Tongue (tissue), 2 donors: ENCODE results near the gene GLRA3. TPM values are rescaled to one million over a fixed set of nuclear protein-coding genes. Genes with fewer than 3 reads are reported as not detected.
A peak's percentile ranks its signal among the peaks of the same experiment; 100 is the strongest.

Experiments used
- DNase-seq: peaks from one replicate; pipeline ENCODE4 v3.0.0-alpha.2; 2015
- total RNA-seq: library from RNA; depleted of rRNA; stranded (reverse); fragments of >200 nt; gene quantifications from one replicate; pipeline ENCODE4 v1.2.3, GENCODE V29; 2014

The GLRA3 gene
- total RNA-seq, 1 donor from 2014 or later = not detected

GRCh38 chr4:174592985-174593335, 236.1 kb downstream of the GLRA3 start:
- no peak for DNase-seq

- no peak for DNase-seq
Measured at GRCh38 chr4:174592256-174592984, 236.6 kb downstream of the GLRA3 start.

DNA sequence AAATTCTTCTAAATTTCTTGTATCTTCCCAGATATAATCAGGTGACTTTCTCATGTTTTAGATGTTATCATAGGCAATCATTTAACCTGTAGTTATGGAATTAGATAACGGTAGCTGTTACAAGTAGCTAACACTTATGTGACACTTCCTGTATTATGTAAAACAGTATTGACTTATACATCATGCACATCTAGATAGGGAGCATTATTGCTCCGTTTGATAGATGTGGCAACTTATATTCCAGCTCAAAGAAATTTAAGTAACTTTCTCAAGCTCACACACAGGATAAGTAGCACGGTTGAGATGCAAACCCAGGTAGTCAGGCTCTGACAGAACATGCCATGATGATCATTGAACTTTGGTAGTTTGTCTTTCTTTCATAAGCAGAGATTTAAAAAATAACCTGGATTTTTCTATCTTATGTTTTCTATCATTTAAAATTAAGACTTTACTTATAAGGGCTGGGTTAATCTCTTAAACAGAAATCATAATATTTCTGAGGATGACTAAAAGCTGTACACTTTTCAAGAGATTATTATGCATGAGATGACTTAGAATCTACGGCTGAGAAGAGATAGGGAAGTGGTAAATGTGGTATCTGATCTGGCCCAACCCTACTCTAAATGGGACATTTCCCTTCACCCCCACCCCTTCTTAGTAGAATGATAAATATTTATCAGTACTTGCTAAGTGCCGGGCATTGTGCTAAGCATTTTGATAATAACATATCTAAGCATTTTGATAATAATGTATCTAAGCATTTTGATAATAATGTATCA, 237.6 kb downstream of the GLRA3 start:
- DNase-seq = no peak

DNA sequence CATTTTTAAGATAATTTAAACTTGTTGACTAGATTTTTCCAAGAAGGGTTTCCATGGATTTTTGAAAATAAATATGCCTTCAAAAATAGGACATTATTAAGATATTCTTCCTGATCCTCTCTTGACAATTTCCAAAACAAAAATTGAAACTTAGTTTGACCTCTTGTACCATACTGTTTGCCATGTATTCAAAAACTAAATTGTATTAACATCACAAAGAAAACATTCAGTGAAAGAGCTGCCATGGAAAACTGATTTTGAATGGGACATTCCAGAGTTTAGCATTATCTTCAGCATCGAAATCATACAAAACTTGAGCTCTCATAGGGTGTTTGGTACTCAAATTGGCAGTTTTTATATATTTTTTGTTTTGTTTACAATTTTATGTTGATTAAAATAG, 238.7 kb downstream of the GLRA3 start:
- peak; percentile 12 for DNase-seq

Other genes with a start within 250 kb of the GLRA3 start
- not detected for gene ADAM29, start 89.1 kb upstream of the GLRA3 start, total RNA-seq